Muscle layer of colon (tissue), 2 donors: ENCODE measurements around the gene ERCC3.

Experiments used
- H3K27ac ChIP-seq: one replicate; pipeline ENCODE4 v1.7.0; 2013; ENCODE audit warnings: low read depth, mild to moderate bottlenecking, low read length, moderate library complexity
- H3K27me3 ChIP-seq, 2 donors: one replicate each; pipeline ENCODE4 v1.7.0; 2013; ENCODE audit warnings: low read length in 2 of 2, mild to moderate bottlenecking in 2 of 2; ENCODE audit not compliant: insufficient read depth in 2 of 2, control insufficient read depth in 1 of 2
- H3K36me3 ChIP-seq: one replicate; pipeline ENCODE4 v1.7.0; 2013; ENCODE audit warnings: mild to moderate bottlenecking, low read length; ENCODE audit not compliant: insufficient read depth
- H3K4me1 ChIP-seq: one replicate; pipeline ENCODE4 v1.7.0; 2013; ENCODE audit warnings: mild to moderate bottlenecking, low read length; ENCODE audit not compliant: insufficient read depth
- H3K4me3 ChIP-seq, 2 donors: one replicate each; pipeline ENCODE4 v1.7.0; 2013; ENCODE audit warnings: low read length in 2 of 2, low read depth in 1 of 2, mild to moderate bottlenecking in 1 of 2, moderate library complexity in 1 of 2
- H3K9ac ChIP-seq: one replicate; pipeline ENCODE4 v1.7.0; 2013; ENCODE audit warnings: low read length
- H3K9me3 ChIP-seq: one replicate; pipeline ENCODE4 v1.7.0; 2013; ENCODE audit warnings: mild to moderate bottlenecking, low read length
- donor health status: abdominal sarcoma.
- donor health status: Adenocarcinoma of cecum.

Gene ERCC3

DNA sequence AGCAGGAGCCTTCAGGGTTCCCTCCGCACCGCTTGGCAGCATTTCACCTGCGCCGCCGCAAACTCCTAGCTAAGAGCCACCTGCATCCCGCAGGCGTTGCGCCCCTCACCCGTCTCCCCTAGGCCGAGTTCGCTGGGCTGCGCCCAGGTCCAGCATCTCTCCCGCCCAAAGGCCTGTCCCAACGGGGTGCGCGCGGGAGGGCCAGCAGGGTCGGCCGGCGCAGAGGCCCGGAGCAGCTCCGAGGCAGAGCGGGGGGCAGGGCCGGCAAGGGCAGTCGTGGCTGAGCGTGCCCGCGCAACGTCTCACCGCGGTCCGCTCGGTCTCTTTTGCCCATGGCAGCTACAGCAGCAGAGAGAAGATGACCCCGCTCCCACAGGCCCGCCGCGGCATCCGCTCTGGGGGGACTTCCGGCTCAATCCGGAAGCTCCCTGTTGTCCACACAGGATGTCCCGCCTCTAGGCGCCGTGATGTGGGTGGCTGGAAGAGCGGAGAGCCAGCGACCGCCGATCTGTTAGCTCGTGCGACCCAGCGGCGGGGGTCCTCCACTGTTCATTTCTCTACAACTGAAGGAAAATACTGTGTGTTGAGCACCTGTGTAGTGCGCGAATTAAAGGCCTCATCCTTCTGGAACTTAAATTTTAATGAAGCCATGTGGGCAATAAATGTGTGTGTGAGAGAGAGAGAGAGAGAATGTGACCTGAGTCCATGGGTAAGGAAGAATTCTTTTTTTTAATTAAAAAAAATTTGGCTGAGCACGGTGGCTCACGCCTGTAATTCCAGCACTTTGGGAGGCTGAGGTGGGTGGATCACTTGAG is at the start of gene ERCC3:
Gene ERCC3 (minus strand): TSS at position 397 of the 815 bp plus-strand sequence. CDS start 63 bp downstream, at position 334.
- Histone ChIP-seq H3K9me3 (no peaks in the 10 kb centered on the region), H3K4me1 (no peaks in the 10 kb centered on the region), H3K36me3 (peaks cover 31% of the 10 kb centered on the region), H3K27ac (peak within 1 kb of the TSS; percentile 94), H3K9ac (peak within 1 kb of the TSS; percentile 59), H3K4me3 (peak within 1 kb of the TSS; percentile 82 to 99), H3K27me3 (no peaks in the 10 kb centered on the region)

DNA sequence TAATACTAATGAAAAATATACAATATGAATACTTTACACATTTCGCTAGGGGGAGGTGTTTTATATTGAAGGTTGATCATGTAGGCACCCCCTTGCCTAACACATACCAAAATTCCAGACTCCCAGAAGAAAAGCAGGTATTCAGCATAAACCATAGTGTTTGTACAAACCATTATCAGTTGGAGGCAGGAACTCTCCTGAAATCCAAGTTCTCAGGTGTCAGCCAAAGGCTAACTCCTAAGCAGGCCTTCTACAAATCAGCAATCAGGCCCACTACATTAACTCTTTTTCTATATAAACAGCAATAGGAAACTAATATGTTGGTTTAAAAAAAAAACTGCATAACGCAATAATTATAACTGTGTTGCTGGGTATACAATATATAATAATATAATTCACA is 49.3 kb upstream of the ERCC3 start:
- Histone ChIP-seq H3K36me3 (no peaks in the 10 kb centered on the region), H3K4me3 (no peak overlapping the region), H3K9ac (no peak overlapping the region), H3K9me3 (no peaks in the 10 kb centered on the region), H3K27me3 (no peaks in the 10 kb centered on the region), H3K27ac (no peak overlapping the region), H3K4me1 (no peaks in the 10 kb centered on the region)

DNA sequence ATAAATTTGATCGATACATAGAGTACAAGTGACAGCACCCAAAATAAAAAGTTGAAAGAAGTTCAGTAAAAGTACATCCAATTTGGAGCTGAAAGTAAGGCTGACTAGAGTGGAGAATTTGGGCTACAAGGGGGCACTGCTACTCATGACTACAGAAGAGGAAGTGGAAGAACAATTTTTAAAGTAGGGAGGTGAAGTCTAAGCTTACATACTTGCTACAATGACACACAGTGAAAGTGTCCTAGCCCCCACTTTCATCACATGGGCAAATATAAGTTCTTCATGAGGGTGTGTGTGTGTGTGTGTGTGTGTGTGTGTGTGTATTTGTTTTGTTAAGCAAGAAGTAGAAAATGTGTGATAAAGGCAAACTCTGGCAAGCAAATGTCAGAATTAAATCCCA is 48.2 kb upstream of the ERCC3 start:
- no peak overlapping the region for H3K4me3 ChIP-seq
- H3K36me3 ChIP-seq: no peaks in the 10 kb centered on the region
- H3K27ac ChIP-seq: no peak overlapping the region
- no peaks in the 10 kb centered on the region for H3K27me3 ChIP-seq
- H3K9me3 ChIP-seq: no peaks in the 10 kb centered on the region
- no peak overlapping the region for H3K9ac ChIP-seq
- no peaks in the 10 kb centered on the region for H3K4me1 ChIP-seq

DNA sequence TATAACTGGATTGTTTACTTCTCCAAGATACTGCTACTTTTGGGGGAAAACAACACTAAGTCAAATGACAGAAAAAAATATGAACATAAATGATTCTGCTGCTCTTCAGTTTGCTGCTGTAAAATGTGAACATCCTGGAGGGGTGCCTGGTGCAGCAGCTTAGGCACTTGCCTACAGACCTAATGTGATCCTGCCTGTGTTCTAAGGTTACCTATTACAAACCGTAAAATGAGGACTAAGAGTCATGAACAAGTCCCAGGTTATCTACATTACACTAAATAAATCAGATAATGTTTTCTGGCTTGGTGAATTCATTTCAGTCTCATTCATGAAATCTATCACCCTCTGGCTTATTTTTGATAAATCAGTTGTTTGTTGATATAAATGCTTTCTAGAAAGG is 38.4 kb upstream of the ERCC3 start:
- H3K36me3 ChIP-seq: peaks cover 19% of the 10 kb centered on the region
- no peaks in the 10 kb centered on the region for H3K4me1 ChIP-seq
- no peaks in the 10 kb centered on the region for H3K27me3 ChIP-seq

DNA sequence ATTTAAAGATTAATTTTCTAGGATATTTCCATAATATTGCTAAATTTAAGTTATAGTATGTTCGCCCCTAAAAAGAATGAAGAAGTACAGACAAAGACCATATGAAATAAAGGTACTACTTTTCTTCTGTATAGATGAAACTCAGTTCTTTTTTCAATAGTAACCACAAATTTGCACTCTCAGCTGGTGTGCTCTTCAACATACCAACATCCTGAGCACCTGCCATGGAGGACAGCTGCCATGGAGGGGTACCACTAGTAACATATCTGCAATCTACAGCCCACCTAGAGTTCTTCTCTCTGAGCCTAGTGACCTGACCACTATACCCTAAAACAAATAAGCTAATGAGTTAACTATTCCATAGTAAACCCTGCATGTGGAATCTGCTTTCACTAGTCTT is 36.8 kb upstream of the ERCC3 start:
- Histone ChIP-seq H3K36me3 (peaks cover 15% of the 10 kb centered on the region), H3K27ac (no peak overlapping the region), H3K4me1 (no peaks in the 10 kb centered on the region), H3K4me3 (no peak overlapping the region), H3K27me3 (no peaks in the 10 kb centered on the region), H3K9ac (no peak overlapping the region), H3K9me3 (no peaks in the 10 kb centered on the region)

More for the DNA sequence above, 38.4 kb upstream of the ERCC3 start:
- no peaks in the 10 kb centered on the region for H3K9me3 ChIP-seq
- H3K9ac ChIP-seq: no peak overlapping the region
- H3K27ac ChIP-seq: no peak overlapping the region
- no peak overlapping the region for H3K4me3 ChIP-seq

DNA sequence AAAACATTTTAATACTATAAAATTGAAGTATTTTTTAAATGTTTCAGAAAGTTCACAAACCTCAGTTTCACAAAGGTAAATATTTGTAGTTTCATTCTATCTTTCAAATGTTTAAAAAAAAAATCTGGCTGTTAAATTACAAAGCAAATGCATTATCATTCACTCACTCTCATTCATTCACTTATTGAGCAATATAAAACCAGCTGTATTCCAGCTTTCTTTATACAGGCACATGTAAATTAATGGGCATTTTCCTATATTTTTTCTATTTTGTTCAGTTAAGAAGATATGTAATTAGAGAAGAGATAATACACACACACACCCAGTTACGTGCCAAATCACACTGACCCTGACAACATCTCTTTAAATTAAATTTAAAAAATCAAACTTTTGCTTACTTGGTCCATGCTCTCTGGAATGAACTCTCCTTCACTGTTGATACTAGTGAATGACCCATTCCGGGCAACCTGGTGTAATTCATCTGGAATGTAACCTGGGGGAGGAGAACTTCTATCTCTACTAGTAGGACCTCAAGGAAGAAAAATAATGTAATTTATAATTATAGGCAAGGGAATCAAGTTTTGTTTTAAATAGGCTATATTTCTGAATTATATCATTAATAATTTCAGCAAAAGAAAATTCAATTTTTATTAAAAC is 32.5 kb upstream of the ERCC3 start:
- peaks cover 26% of the 10 kb centered on the region for H3K36me3 ChIP-seq

DNA sequence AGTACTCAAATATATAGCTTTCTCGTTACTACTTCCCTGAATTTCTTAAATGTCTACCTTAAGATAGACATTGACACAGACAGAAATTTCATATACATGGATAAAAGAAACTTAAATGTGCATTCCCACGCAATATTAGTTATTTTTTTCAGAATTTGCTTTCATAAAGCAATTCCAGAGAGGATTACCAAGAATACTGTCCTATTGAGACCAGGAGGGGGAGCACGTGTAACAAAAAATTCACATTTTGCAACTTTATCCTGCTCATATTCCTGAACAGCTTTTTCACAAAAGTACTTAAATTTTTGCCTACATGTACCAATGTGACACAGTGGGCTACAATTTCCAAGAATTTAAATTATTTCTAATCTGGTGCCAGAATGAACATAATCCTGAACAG is 30.7 kb upstream of the ERCC3 start:
- Histone ChIP-seq H3K27me3 (no peaks in the 10 kb centered on the region), H3K9me3 (no peaks in the 10 kb centered on the region), H3K4me1 (no peaks in the 10 kb centered on the region), H3K27ac (no peak overlapping the region), H3K4me3 (no peak overlapping the region), H3K36me3 (peaks cover 42% of the 10 kb centered on the region), H3K9ac (no peak overlapping the region)

More for the DNA sequence above, 32.5 kb upstream of the ERCC3 start:
- Histone ChIP-seq H3K4me3 (no peak overlapping the region), H3K9me3 (no peaks in the 10 kb centered on the region), H3K4me1 (no peaks in the 10 kb centered on the region), H3K27me3 (no peaks in the 10 kb centered on the region), H3K27ac (no peak overlapping the region), H3K9ac (no peak overlapping the region)

DNA sequence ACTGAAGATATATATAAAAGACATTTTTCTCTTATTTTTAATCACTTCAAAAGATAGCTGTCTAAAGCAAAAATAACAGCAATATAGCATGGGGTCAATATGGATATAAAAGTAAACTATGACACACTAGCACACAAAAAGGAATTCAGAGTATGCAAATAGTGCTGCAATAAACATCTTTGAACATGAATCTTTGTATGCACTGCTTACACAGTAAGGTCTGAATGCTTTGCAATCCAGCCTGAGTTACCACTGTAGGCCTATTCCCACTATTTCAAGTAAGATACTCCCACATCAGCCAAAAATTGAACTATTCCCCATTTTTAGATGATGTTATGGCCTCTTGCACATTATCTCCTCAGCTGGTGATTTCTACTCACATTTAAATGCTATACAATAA is 27.4 kb upstream of the ERCC3 start:
- Histone ChIP-seq H3K4me1 (no peaks in the 10 kb centered on the region), H3K27me3 (no peaks in the 10 kb centered on the region), H3K27ac (no peak overlapping the region), H3K9ac (no peak overlapping the region), H3K9me3 (no peaks in the 10 kb centered on the region), H3K4me3 (no peak overlapping the region), H3K36me3 (peaks cover 53% of the 10 kb centered on the region)

DNA sequence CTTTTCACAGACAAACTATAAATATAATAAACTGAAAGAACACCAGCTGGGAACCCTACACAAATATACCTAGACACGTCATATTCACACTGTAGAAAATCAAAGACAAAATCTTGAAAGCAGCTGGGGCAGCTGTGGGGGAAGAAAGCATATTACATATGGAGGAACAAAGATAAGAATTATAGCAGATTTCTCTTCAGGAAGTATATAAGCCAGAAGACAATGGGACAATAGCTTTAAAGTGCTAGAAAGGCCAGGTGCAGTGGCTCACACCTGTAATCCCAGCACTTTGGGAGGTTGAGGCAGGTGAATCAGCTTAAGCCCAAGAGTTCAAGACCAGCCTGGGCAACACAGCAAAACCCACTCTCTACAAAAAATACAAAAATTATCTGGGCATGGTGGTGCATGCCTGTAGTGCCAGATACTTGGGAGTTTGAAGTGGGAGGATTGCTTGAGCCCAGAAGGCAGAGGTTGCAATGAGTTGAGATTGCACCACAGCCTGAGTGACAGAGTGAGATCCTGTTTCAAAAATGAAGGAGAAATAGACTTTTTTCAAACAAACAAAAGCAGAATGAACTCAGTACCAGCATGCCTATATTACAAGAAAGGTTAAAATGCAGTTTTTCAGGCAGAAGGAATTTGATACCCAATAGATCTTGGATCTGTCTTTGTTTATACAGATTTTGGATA is 26.8 kb upstream of the ERCC3 start:
- H3K4me3 ChIP-seq: no peak overlapping the region
- H3K9ac ChIP-seq: no peak overlapping the region
- H3K9me3 ChIP-seq: no peaks in the 10 kb centered on the region
- no peaks in the 10 kb centered on the region for H3K27me3 ChIP-seq
- peaks cover 53% of the 10 kb centered on the region for H3K36me3 ChIP-seq
- no peaks in the 10 kb centered on the region for H3K4me1 ChIP-seq
- no peak overlapping the region for H3K27ac ChIP-seq

DNA sequence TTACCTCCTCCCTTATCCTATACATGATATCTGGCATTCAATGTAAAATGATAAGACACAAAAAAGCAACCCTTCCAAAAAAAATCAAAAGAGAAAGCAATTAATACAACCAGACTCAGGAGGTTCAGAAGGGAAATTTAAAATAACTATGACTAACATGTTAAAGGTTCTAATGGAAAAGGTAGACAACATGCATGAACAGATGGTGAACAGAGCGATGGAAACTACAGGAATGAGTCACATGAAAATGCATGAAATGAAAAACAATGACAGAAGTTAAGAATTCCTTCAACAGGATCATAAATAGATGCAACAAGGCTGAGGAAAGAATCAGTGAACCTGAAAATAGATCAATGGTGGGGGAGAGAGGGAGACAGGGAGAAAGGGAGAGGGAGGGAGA is 26.1 kb upstream of the ERCC3 start:
- H3K27me3 ChIP-seq: no peaks in the 10 kb centered on the region
- peaks cover 51% of the 10 kb centered on the region for H3K36me3 ChIP-seq
- H3K4me1 ChIP-seq: no peaks in the 10 kb centered on the region
- no peak overlapping the region for H3K27ac ChIP-seq
- no peak overlapping the region for H3K4me3 ChIP-seq
- no peaks in the 10 kb centered on the region for H3K9me3 ChIP-seq
- no peak overlapping the region for H3K9ac ChIP-seq

DNA sequence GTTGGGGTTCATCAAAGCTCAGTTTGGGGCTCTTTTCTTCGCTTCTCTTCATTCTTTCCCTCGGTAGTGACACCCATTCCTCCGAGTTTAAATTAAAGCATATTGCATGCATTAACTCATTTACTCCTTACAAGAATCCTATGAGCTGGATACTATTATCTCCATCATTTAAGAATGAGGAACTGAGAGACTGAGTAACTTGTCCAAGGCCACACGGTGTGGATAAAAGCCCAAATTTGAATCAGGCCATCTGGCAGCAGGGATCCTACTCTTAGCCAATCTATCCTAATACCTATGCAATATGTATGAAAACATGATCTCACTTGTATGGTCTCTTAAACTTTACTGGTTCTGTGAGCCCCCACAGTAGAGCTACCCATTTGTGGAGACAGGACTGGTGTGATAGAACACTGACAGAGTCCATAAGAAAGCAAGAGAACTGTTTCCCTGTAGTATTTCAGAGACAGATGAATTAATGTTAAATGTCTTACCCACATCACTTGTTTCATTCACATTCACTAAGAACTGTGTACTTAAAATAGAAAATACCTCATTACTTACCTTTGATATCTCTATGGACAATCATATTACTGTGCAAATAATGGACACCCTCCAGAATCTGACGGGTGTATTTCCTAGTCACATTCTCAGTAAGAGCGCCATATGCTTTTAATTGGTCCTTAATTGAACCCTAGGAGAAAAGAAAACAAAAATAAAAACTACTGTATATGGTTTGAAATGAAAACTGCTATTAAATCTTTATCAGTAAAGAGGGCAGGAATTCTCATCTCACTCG is 20.4 kb upstream of the ERCC3 start:
- Histone ChIP-seq H3K36me3 (peaks cover 63% of the 10 kb centered on the region), H3K9ac (no peak overlapping the region), H3K27ac (no peak overlapping the region), H3K27me3 (no peaks in the 10 kb centered on the region), H3K9me3 (no peaks in the 10 kb centered on the region), H3K4me3 (no peak overlapping the region), H3K4me1 (no peaks in the 10 kb centered on the region)
